A673 (cell line): ENCODE results near the gene SLC2A9. TPM values are rescaled to one million over a fixed set of nuclear protein-coding genes. Genes with fewer than 3 reads are reported as not detected.

Experiments
- BruUV-seq: library from RNA; stranded (reverse); fragments of 400-500 nt; replicated peaks from 2 replicates; lab custom pipeline; 2021; lab: Mats Ljungman, UMichigan
- CTCF ChIA-PET: fragments of 300-600 bp; sonication (Branson Sonifier 250); formaldehyde crosslinking; loops from one replicate; lab custom pipeline; 2022; ENCODE audit warnings: antibody characterized with exemption; lab: Charles Lee
- POLR2A ChIA-PET: fragments of 300-600 bp; sonication (Branson Sonifier 250); formaldehyde crosslinking; loops from one replicate; lab custom pipeline; 2022; ENCODE audit warnings: antibody characterized with exemption; ENCODE audit not compliant: low non-redundant PET; lab: Charles Lee
- DNase-seq: peaks from one replicate; pipeline ENCODE4 v3.0.0-alpha.2; 2015; ENCODE audit warnings: low spot score
- H3K27ac ChIP-seq: fragments of 200-600 bp; sonication (generic); 2 replicates; pipeline ENCODE4 v1.5.1; 2016; ENCODE audit warnings: mixed run types, low read depth, mild to moderate bottlenecking, mixed read lengths, antibody characterized with exemption, low read length; ENCODE audit not compliant: poor library complexity, severe bottlenecking
- H3K27me3 ChIP-seq: fragments of 200-600 bp; sonication (generic); replicated peaks from 2 replicates; pipeline ENCODE4 v1.6.1; 2017; ENCODE audit warnings: mixed run types, low read depth, mild to moderate bottlenecking, mixed read lengths, antibody characterized with exemption, low read length; ENCODE audit not compliant: insufficient read depth, poor library complexity
- H3K36me3 ChIP-seq: fragments of 200-600 bp; sonication (generic); 2 replicates; pipeline ENCODE4 v1.6.1; 2016; ENCODE audit warnings: mixed run types, mild to moderate bottlenecking, mixed read lengths, antibody characterized with exemption, low read length; ENCODE audit not compliant: insufficient read depth, poor library complexity, severe bottlenecking
- H3K4me1 ChIP-seq: fragments of 200-600 bp; sonication (generic); 2 replicates; pipeline ENCODE4 v1.6.1; 2017; ENCODE audit warnings: mixed run types, mild to moderate bottlenecking, mixed read lengths, antibody characterized with exemption, low read length; ENCODE audit not compliant: insufficient read depth, poor library complexity, severe bottlenecking
- H3K4me3 ChIP-seq: fragments of 200-600 bp; sonication (generic); 2 replicates; pipeline ENCODE4 v1.5.1; 2016; ENCODE audit warnings: low read depth, mixed run types, mild to moderate bottlenecking, mixed read lengths, low read length; ENCODE audit not compliant: poor library complexity, severe bottlenecking
- H3K9me3 ChIP-seq: fragments of 200-600 bp; sonication (generic); 2 replicates; pipeline ENCODE4 v1.6.1; 2016; ENCODE audit warnings: mixed run types, low read depth, mild to moderate bottlenecking, mixed read lengths, antibody characterized with exemption, low read length; ENCODE audit not compliant: poor library complexity, severe bottlenecking
- EZH2 ChIP-seq: fragments of 200-600 bp; sonication (generic); IDR thresholded peaks from 2 replicates; pipeline ENCODE4 v1.6.1; 2017; ENCODE audit warnings: borderline replicate concordance, low read depth, mild to moderate bottlenecking, mixed read lengths, antibody characterized with exemption, low read length; ENCODE audit not compliant: poor library complexity, severe bottlenecking
- intact Hi-C: fragments of 100-400 bp; cut with micrococcal nuclease; formaldehyde crosslinking; loops from one replicate; pipeline ENCODE4 v1.10.0; 2022; ENCODE audit not compliant: unreplicated experiment
- total RNA-seq: library from RNA; stranded (reverse); gene quantifications from 2 replicates; pipeline ENCODE4 v1.2.3, GENCODE V29; 2021
- TF ChIP-seq, protein P1 (sequence below): fragments of 300-800, 200-600 bp; sonication (generic); conservative IDR thresholded peaks from 2 replicates; pipeline ENCODE4 v1.5.1; 2017; ENCODE audit warnings: low read depth, mild to moderate bottlenecking, antibody characterized with exemption, low read length, moderate library complexity, mixed read lengths

Gene SLC2A9
- total RNA-seq, 1 experiment from 2014 or later, result not detected

DNA sequence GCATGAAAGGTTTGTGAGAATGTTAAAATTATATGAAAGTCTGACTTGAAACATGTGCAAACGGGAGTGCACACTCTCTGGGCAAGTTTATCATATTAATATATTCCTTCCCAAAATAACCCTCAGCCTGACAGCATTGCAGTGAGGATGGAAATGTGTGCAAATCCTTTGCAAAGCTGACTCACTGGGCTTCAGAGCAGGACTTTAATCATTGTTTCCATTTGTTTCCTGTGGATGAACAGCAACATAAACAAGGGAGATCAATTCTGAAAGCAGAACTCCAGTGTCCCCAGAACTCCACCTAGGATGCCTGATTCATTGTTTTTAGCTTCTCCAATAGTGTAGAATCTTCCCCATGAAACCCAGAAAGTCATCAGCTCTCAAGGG is 32.9 kb downstream of the SLC2A9 start:
- H3K9me3 ChIP-seq, result no peaks in the 10 kb centered on the region
- no peak overlapping the region for H3K27ac ChIP-seq
- ChIA-PET CTCF (no interaction called here), POLR2A (no interaction called here)
- no TSS peak for BruUV-seq
- no peaks in the 10 kb centered on the region for H3K4me1 ChIP-seq
- DNase-seq, result no peak
- intact Hi-C loops, result no loop called here
- H3K27me3 ChIP-seq, result no peaks in the 10 kb centered on the region
- no peak overlapping the region for H3K4me3 ChIP-seq
- H3K36me3 ChIP-seq, result no peaks in the 10 kb centered on the region
- TF ChIP-seq, protein P1, sequence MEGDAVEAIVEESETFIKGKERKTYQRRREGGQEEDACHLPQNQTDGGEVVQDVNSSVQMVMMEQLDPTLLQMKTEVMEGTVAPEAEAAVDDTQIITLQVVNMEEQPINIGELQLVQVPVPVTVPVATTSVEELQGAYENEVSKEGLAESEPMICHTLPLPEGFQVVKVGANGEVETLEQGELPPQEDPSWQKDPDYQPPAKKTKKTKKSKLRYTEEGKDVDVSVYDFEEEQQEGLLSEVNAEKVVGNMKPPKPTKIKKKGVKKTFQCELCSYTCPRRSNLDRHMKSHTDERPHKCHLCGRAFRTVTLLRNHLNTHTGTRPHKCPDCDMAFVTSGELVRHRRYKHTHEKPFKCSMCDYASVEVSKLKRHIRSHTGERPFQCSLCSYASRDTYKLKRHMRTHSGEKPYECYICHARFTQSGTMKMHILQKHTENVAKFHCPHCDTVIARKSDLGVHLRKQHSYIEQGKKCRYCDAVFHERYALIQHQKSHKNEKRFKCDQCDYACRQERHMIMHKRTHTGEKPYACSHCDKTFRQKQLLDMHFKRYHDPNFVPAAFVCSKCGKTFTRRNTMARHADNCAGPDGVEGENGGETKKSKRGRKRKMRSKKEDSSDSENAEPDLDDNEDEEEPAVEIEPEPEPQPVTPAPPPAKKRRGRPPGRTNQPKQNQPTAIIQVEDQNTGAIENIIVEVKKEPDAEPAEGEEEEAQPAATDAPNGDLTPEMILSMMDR, result no peak
- no peak for TF ChIP-seq EZH2

- no peak overlapping the region for H3K27ac ChIP-seq
- intact Hi-C loops, result no loop called here
- no peaks in the 10 kb centered on the region for H3K36me3 ChIP-seq
- no peak overlapping the region for H3K4me3 ChIP-seq
- TF ChIP-seq EZH2, result no peak
- TF ChIP-seq, protein P1, result no peak
- H3K9me3 ChIP-seq, result no peaks in the 10 kb centered on the region
- CTCF ChIA-PET, result no interaction called here
- H3K27me3 ChIP-seq, result no peaks in the 10 kb centered on the region
- DNase-seq, result no peak
- no TSS peak for BruUV-seq
- POLR2A ChIA-PET, result no interaction called here
- no peaks in the 10 kb centered on the region for H3K4me1 ChIP-seq
Measured at GRCh38 chr4:9987749-9988362, 33.4 kb downstream of the SLC2A9 start.

GRCh38 chr4:9984621-9985020 is 36.7 kb downstream of the SLC2A9 start:
- intact Hi-C loops, result no loop called here
- no peak for DNase-seq
- H3K27ac ChIP-seq, result no peak overlapping the region
- H3K4me3 ChIP-seq, result no peak overlapping the region
- H3K27me3 ChIP-seq, result no peaks in the 10 kb centered on the region
- TF ChIP-seq EZH2, result no peak
- TF ChIP-seq, protein P1, result no peak
- no TSS peak for BruUV-seq
- POLR2A ChIA-PET, result no interaction called here
- no peaks in the 10 kb centered on the region for H3K36me3 ChIP-seq
- H3K9me3 ChIP-seq, result no peaks in the 10 kb centered on the region
- H3K4me1 ChIP-seq, result no peaks in the 10 kb centered on the region
- CTCF ChIA-PET, result no interaction called here
